HG03064 (cell line): ENCODE results near the gene FHL5.
"Not testable (repeated sequence)": the region's sequence is repeated elsewhere in the genome, so short reads cannot be mapped to it uniquely, and the experiment has no call there.

Experiments used
- ATAC-seq: cut with Tn5 transposase; IDR thresholded peaks from one replicate; pipeline ENCODE4 v1.9.1; 2021; ENCODE audit warnings: low read depth; ENCODE audit not compliant: unreplicated experiment

FHL5 gene, protein sequence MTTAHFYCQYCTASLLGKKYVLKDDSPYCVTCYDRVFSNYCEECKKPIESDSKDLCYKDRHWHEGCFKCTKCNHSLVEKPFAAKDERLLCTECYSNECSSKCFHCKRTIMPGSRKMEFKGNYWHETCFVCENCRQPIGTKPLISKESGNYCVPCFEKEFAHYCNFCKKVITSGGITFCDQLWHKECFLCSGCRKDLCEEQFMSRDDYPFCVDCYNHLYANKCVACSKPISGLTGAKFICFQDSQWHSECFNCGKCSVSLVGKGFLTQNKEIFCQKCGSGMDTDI

DNA sequence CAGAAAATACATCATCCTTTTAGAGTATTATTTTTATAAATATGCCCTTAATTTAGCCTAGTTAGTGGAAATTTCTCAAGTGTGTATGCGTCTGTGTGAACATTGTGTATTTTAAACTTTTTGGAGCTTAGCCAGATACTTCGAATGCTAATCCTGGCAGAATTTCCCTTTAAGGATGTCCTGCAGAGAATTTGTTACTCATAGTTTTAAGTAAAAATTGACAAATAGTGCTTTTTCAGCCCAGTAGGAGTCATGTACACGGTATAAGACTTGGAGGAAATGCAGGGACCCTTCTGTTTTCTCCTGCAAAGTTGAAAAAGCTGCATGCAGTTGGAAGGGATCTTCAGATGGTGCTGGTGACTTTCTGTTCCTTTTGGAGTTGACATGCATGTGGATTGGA lies at the start of gene FHL5:
TSS of gene FHL5 (plus strand) at position 243 of the 400 bp plus-strand sequence. CDS start 40,486 bp downstream, outside the sequence.
- no peak for ATAC-seq

DNA sequence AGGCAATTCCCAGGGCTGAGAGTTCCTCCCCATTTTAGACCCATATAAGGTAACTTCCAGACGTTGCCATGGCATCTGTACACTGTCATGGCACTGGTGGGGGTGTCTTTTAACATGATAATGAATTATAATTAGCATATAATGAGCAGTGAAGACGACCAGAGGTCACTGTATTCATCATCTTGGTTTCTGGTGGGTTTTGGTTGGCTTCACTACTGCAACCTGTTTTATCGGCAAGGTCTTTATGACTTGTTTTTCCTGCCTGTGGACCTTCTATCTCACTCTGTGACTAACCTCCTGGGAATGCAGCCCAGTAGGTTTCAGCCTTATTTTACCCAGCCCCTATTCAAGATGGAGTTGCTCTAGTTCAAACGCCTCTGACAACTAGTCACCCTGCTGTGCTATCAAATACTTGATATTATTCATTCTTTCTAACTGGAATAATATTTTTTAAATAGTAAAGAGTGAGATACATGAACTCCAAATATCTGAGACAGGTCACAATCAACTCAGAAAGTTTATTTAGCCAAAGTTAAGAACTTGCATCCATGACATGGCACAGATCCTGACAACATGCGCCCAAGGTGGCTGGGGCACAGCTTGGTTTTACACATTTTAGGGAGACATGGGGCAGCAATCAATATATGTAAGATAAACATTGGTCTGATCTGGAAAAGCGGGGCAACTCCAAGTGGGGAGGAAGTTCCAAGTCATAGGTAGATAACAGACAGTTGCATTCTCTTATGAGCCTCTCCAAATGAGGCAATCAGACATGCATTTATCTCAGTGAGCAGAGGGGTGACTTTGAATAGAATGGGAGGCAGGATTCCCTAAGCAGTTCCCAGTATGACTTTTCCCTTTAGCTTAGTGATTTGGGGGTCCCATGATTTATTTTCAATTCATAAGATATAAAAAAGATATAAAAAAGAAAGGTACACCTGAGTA lies 42.5 kb upstream of the FHL5 start:
- no peak for ATAC-seq

DNA sequence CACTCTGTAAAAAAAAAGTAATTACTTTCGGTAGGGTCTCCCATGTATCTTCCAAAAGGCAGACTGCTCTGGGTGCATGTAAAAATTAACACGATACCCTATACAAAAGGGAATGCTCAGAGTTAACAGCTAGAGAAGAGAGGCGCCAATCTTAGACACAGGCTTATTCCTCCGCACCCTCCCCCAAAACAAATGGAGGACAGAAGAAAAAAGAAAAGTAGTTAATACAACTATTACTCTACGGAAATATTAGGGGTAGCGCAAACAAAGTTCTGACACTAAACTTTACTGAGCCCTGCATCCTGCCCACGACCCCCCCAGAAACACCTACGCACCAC lies 41.7 kb upstream of the FHL5 start:
- peak; percentile 17 for ATAC-seq

DNA sequence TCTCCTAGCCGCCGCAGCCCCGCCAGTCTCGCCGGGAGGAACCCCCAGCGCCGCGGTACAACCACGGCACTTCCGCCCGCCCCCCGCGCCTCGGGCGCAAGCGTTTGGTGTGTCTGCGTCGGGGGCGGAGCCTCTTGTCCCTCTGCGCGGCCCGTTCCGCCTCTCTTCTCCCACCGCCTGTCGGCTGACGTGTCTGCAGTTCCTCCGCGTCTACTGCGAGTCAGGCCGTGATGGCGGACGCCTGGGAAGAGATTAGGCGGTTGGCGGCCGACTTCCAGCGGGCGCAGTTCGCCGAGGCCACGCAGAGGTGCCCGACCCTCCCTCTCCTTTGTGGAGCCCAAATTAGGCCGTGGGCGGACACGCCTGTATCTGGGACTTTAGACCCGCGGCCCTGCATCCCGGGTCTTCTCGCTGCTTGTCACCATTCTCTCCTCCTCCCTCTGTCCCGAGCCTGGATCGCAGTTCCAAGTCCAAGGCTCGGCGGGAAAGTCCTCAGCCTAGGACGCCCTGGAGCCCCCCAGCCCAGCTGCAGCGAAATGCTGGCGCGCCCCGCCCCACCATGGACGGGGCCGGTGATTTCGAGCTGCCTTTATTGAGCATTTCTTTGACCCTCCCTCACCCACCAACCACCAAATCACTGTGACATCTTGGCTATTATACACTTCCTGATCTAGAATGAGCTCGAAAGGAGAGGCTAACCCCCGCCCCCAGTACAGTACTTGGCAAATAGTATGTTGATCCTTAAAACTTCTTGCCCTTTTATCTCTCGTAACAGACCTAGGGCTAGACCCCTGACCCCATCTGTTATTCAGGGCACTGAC lies 41.1 kb upstream of the FHL5 start, which contains the start of gene UFL1:
TSS of gene UFL1 (plus strand) at position 163 of the 821 bp plus-strand sequence. CDS start at position 231, 68 bp downstream.
- ATAC-seq = peak; percentile 98

DNA sequence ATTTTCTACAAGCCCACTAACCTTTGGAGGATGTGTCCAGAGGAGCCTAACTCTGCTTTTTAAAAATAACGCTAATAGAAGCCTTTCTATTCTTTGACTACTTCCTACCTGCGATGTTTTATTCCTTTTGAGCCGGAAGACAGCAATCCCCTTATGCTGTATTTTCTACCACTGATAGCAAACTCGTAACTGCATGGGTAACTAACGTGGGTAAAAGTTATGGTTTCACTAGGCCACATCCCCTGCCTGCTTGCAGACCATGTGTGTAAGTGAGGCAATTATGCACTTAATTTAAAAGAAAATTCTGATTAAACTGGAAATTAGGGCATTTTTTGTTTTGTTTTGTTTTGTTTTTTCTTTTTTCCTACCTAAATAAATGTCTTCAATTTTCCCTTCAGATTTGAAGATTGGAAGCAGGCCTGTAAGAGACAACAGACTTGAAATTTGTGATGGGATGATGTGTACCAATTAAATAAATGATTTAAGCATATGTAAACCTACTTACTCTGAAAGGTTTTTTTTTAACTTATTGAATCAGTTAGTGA lies 40.4 kb upstream of the FHL5 start:
- peak; percentile 34 for ATAC-seq

DNA sequence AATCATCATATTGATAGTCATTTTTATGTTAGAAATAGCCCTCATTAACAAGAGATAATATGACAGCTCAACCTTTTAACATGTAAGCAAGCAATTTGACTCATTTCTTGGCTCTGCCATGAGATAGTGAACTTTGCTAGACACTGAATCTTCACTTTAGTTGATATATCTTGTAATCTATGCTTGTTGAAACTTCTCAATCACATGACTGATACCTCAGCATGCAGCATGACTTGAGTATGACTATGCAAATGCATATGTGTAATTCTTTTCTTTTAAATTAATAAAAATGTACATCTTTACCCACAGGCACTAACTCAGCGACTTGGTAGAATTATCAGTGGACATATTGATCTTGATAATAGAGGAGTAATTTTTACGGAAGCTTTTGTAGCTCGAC lies 34.7 kb upstream of the FHL5 start:
- no peak for ATAC-seq

DNA sequence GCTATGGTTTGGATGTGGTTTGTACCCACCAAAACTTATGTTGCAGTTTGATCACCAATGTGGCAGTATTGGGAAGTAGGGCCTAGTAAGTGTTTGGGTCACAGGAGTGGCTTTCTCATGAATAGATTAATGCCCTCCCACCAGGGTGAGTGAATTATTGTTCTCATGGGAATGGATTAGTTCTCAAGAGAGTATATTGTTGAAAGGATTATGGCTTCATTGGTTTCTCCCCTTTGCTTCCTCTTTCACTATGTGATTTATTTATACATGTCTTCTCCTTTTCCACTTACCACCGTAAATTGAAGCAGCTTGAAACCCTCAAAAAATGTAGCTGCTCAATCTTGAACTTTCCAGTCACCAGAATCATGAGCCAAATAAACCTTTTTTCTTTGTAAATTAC lies 30.5 kb upstream of the FHL5 start:
- ATAC-seq = no peak

DNA sequence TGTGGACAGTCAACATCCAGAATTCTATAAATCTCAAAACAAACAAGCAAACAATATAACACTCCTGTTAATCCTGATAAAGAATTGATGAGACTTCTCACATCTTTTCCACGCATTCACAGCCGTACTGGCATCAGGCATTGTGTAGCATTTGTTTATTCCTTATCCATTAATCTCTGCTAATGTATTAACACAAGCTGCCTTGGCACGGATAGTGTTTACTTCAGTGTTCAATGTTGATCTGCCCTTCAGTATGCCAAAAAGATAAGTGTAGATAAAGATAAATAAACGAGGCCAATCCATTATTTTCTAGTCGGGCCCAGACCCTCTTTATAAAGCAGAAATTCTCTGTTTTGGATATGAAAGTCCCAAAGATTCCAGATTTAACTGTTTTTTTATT lies 25.2 kb upstream of the FHL5 start:
- ATAC-seq = no peak

DNA sequence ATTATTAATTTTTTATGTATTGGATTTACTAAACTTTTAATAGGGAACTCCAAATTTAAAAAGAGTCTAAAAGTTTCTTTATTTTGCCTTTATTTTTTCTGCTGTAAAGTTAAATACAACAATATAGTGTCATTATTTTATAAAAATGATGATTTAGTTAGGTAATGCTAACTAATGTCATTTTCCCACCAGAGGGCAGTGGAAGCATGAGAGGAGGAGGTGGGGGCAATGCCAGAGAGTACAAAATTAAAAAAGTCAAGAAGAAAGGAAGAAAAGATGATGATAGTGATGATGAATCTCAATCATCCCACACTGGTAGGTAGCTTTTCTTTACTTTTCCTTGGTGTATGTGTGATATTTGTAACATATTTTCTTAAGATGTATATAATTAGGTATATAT lies 20.2 kb upstream of the FHL5 start:
- ATAC-seq = no peak

DNA sequence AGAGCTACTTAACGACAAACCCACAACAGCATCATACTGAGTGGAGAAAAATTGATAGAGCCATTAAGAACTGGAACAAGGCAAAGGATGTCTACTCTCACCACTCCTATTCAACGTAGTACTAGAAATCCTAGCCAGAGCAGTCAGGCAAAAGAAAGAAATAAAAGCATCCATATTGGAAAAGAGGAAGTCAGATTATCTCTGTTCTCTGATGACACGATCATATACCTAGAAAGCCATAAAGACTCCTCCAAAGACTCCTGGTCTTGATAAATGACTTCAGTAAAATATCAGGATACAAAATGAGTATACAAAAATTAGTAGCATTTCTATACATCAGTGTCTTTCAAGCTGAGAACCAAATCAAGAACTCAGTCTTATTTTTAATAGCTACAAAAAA lies 17.0 kb upstream of the FHL5 start:
- no peak for ATAC-seq

DNA sequence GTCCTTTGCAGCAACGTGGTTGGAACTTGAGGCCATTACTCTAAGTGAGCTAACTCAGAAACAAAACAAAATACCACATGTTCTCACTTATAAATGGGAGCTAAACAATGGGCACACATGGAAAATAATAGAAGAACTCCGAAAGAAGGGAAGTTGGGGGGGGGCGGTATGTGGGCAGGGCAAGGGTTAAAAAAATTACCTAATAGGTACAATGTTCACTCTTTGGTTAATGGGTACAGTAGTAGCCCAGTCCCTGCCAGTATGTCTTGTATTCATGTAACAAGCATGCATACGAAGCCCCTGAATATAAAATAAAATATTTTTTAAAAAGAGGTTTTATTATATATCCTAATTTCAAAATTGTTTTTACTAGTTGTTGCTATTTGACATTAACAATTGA lies 15.3 kb upstream of the FHL5 start:
- ATAC-seq = no peak

DNA sequence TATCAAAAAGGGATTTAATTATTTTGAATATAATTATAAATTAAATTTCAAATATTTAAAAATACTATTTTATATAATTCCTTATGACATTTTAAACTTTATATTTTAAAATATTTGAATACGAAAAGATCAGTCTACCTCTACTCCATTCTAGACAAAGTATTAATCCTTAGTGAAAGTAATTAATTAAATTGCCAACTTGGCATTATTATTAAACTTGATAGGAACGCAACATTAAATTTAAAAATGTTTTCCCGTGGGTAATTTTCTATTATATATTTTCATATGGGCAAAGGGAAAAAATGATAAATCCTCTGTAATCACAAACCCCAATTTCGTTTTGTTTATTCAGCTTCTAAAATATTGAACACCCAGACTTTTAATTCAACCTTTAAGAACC lies 8.4 kb upstream of the FHL5 start:
- no peak for ATAC-seq

DNA sequence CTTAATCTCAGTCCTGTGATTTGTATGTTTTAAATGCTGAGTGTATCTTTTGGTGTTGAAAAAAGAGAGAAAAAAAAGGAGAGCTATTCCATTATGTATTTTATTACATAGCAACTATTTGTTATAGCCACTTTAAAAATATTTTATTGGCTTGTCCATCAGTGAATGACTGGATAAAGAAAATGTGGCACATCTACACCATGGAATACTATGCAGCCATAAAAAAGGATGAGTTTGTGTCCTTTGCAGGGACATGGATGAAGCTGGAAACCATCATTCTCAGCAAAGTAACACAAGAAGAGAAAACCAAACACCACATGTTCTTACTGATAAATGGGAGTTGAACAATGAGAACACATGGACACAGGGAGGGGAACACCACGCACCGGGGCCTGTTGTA lies 3.2 kb upstream of the FHL5 start:
- ATAC-seq = not testable (repeated sequence)

DNA sequence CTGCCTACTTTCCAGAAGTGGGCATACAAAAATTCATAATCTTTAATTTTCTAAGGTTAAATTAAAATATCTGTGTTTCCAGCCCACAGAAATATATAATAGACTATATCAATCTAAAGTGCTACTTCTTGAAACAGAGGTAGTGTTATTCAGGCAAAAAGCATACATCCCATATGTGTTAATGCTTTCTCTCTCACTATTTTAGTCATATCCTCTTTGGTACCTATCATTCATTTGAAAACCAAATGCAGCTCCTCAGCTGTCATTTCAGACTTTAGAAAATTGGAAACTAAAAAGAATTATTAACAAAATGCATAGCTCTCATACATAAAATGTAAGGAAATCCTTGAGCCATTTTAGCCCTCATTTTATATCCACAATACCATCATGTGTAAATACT lies 925 bp downstream of the FHL5 start:
- ATAC-seq = no peak

DNA sequence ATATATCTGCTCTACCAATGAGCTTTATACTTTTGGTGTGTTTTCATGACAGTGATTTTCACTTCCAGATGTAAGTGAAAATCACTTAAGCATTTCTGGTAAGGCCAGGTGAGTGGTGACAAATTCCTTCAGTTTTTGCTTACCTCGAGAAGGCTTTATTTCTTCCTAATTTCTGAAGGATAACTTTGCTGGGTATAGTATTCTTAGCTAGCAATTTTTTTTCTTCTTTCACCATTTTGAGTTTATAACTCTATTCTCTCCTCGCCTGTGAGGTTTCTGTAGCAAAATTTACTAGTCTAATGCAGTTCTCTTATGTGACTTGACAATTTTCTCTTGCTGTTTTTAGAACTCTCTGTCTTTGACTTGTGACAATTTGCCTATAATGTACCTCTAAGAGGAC lies 7.1 kb downstream of the FHL5 start:
- no peak for ATAC-seq

DNA sequence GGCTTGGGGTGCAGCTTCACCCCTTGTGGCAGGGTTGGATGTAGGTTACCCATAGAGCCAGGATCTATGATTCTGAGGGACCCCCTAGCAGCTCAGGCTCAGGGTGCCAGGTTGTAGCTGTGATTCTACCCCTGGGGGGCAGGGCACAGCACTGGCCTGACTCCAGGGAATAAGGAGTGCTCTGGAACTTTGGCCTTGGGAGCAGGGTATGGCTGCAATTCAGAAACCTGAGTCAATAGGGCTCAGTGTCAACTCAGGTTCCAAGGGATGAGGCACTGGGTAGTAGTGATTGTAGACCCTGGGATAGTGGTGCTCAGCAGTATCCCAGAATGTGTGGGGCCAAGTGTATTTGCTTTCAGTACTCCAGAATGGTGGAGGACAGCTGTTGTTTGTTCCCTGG lies 8.6 kb downstream of the FHL5 start:
- no peak for ATAC-seq

DNA sequence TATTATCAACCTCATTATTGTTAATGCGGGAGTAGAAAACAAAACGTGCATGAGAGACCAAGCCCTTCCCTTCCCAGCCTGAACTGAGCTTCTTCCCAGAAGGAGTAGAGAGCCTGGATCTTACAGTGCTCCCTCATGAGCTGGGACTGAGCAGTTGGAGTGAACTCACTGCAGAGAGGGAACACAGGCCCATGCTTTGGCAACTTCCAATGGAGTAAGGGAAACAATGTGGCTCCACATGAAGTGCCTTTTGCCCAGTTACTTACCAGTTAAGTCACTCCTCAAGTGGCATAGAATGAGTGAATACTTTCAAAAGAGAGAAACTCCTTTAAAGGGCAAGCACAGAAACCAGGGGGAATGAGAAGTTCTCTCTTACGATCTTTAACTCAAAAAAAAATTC lies 12.4 kb downstream of the FHL5 start:
- ATAC-seq = no peak

DNA sequence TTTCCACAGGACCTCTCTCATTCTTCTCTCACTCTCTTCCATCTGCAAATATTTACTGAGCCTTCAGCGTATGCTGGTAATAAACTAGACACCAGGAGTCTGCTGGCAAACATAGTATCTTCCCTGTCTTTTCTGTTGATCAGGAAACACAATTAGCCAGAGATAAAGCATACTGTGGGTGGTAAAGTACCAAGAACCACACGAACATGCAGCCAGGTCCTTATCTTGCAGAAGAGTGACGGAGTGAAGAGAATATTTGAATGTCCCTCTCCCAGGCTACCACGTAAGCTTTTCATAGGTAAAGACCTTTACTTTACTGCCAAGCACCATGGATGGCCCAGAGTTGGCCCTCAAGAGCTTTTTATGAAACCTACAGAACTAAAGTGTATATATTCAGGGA lies 13.3 kb downstream of the FHL5 start:
- no peak for ATAC-seq

DNA sequence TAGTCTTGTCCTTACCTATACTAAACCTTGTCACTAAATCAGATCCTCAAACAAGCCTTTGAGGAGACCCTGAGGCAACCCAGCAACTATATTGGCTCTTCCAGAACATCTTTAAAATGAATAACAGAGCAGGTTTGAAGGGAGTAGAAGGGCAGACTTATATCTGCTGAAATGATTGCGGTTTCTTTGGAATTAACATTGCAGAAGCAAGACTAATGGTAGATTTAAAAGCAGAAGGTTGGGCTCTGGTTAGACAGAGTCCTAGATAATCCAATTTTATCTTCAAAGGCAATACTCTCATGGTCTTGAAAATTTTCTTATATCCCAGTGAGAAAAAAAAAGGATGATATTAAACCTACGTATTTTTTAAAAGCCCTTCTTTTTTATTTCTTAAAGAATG lies 19.1 kb downstream of the FHL5 start:
- no peak for ATAC-seq

DNA sequence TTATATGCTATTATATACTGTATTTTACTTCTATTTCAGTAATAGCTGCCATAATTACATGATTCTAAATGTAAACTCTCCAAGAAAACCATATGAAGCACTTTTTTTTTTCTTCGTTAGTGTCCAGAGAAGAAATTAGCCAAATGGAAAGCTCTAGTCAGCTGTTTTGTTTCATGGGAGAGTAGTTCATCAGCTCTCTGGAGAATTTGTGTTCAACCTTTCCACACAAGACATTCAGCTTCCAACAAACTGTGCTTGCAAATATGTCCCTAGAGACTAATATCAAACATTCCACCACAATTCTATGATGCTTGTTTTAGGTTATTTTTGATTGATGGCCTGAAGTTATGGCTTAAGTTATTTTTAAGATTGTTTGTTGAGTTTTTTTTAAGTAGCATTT lies 19.5 kb downstream of the FHL5 start:
- no peak for ATAC-seq

DNA sequence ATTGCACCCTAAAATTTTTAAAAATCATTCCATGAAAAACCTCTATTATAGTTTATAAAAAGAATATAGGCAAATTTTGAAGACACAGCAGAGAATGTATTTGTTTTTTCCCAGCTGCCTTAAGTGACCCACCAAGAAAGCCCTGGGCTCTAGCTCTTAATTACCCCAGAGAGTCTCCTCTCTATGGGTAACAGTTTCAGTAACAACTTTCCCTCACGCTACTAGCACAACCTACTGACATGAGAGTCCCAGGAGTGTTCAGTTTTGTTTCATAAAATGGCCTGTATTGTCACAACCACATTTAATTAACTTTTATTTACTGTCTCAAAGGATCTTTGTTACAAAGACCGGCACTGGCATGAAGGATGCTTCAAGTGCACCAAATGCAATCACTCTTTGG lies 41.5 kb downstream of the FHL5 start:
- ATAC-seq = no peak
